ENCODE data around the gene FSTL4. TPM values are rescaled to one million over a fixed set of nuclear protein-coding genes. Genes with fewer than 3 reads are reported as not detected.

Gene FSTL4
- total and polyA plus RNA-seq, 2 experiments from 2014 or later: 0.47 to 0.74 TPM

DNA sequence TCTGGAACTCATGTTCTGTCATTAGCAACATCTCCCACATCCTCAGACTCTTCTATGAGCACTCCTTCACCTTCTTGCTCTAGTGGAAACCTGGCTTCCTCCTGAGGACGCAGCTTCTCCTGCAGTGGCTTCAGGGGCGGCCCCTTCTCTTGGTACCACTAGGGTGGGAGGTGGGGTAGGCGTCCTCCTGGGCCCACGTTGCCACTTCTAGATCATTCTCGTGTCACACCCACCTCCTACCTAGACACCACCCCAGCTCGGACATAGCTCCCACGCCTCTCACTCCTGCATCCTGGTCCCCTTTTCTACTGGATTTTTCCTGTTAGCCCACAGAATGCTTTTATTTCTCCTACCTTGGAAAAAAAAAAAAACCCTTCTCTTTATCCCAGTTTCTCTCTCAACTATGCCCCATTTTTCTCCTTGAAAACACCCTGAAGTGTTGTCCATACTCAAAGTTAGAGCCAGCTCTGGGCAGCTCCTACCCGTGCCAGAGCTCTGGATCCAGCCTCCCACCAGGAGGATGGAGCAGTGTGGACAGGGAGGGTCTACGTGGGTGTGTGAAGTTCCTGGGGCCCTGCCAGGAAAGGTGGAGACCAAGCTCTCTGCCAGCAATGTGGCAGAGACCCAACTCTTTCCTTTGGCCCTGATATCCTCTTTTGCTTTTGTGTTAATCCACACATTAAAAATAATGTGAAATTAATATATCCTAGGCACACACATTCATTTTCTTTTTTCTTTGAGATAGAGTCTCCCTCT lies 381.3 kb downstream of the FSTL4 start:
- Histone ChIP-seq H3K27me3 (no peaks in the 10 kb centered on the region), H3K4me1 (ENCODE audit: insufficient read depth) (peaks cover 16% of the 10 kb centered on the region), H4K20me1 (ENCODE audit: insufficient read depth, poor library complexity, severe bottlenecking) (no peaks in the 10 kb centered on the region), H3K79me2 (no peaks in the 10 kb centered on the region), H3K27ac (no peak overlapping the region), H3K36me3 (replicated peaks; ENCODE audit: insufficient read depth, low read depth) (no peaks in the 10 kb centered on the region), H3K4me3 (no peak overlapping the region), H3K4me2 (no peak overlapping the region), H3K9me3 (ENCODE audit: low read depth) (no peaks in the 10 kb centered on the region), H3K9me2 (replicated peaks; ENCODE audit: insufficient read depth) (no peaks in the 10 kb centered on the region), H2AFZ (no peak overlapping the region)
- no peak for DNase-seq (ENCODE audit: low spot score)
- TF ChIP-seq EZH2phosphoT487 (IDR thresholded peaks at IDR 0.05; ENCODE audit: low read depth, severe bottlenecking, unreplicated experiment) (no peak), EZH2 (IDR thresholded peaks at IDR 0.05; ENCODE audit: borderline replicate concordance) (no peak), CTCF (IDR thresholded peaks at IDR 0.05; ENCODE audit: poor library complexity) (no peak)
- WGBS (ENCODE audit: low lambda C conversion rate, missing lambda C conversion rate): 80% methylated on average over 9 of the region's 9 CpGs

- Histone ChIP-seq H3K4me2 (no peak overlapping the region), H3K27ac (no peak overlapping the region), H3K9me3 (ENCODE audit: low read depth) (no peaks in the 10 kb centered on the region), H3K4me1 (ENCODE audit: insufficient read depth) (peaks cover 22% of the 10 kb centered on the region), H3K9me2 (replicated peaks; ENCODE audit: insufficient read depth) (no peaks in the 10 kb centered on the region), H4K20me1 (ENCODE audit: insufficient read depth, poor library complexity, severe bottlenecking) (no peaks in the 10 kb centered on the region), H3K36me3 (replicated peaks; ENCODE audit: insufficient read depth, low read depth) (no peaks in the 10 kb centered on the region), H3K27me3 (no peaks in the 10 kb centered on the region), H2AFZ (no peak overlapping the region), H3K4me3 (no peak overlapping the region), H3K79me2 (no peaks in the 10 kb centered on the region)
- TF ChIP-seq EZH2 (IDR thresholded peaks at IDR 0.05; ENCODE audit: borderline replicate concordance): no peak
- TF ChIP-seq CTCF (IDR thresholded peaks at IDR 0.05; ENCODE audit: poor library complexity): no peak
- no peak for TF ChIP-seq EZH2phosphoT487 (IDR thresholded peaks at IDR 0.05; ENCODE audit: low read depth, severe bottlenecking, unreplicated experiment)
- no peak for DNase-seq (ENCODE audit: low spot score)
- WGBS (ENCODE audit: low lambda C conversion rate, missing lambda C conversion rate): 95% methylated on average over 8 of the region's 8 CpGs
Measured at GRCh38 chr5:133229931-133230664, 382.2 kb downstream of the FSTL4 start.

DNA sequence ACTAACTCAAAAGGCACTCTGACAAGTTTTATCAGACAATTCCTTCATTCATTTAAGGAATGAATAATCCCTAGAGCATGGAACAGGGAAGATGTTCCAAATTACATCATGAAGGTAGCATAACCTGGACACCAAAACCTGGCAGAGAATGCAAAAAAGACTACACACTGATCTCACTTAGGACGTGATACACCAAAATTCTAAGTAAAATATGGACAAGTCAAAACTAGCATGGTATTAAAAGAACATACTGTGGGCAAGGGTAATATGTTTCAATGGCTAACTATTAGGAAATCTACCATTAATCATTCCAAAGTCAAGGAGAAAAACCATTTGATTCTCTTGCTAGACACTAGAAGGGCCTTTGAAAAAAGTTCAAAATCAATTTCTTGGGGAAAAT lies 384.0 kb downstream of the FSTL4 start:
- Histone ChIP-seq H3K4me3 (no peak overlapping the region), H3K36me3 (replicated peaks; ENCODE audit: insufficient read depth, low read depth) (no peaks in the 10 kb centered on the region), H3K4me1 (ENCODE audit: insufficient read depth) (peaks cover 23% of the 10 kb centered on the region), H4K20me1 (ENCODE audit: insufficient read depth, poor library complexity, severe bottlenecking) (no peaks in the 10 kb centered on the region), H3K79me2 (no peaks in the 10 kb centered on the region), H3K9me3 (ENCODE audit: low read depth) (no peaks in the 10 kb centered on the region), H3K4me2 (no peak overlapping the region), H3K27me3 (no peaks in the 10 kb centered on the region), H3K27ac (no peak overlapping the region), H2AFZ (no peak overlapping the region), H3K9me2 (replicated peaks; ENCODE audit: insufficient read depth) (no peaks in the 10 kb centered on the region)
- WGBS (ENCODE audit: low lambda C conversion rate, missing lambda C conversion rate): 97% methylated on average over 1 of the region's 1 CpG
- TF ChIP-seq CTCF (IDR thresholded peaks at IDR 0.05; ENCODE audit: poor library complexity) (no peak), EZH2phosphoT487 (IDR thresholded peaks at IDR 0.05; ENCODE audit: low read depth, severe bottlenecking, unreplicated experiment) (no peak), EZH2 (IDR thresholded peaks at IDR 0.05; ENCODE audit: borderline replicate concordance) (no peak)
- DNase-seq (ENCODE audit: low spot score): no peak
